Measurements from ENCODE around the gene PALM3.

DNA sequence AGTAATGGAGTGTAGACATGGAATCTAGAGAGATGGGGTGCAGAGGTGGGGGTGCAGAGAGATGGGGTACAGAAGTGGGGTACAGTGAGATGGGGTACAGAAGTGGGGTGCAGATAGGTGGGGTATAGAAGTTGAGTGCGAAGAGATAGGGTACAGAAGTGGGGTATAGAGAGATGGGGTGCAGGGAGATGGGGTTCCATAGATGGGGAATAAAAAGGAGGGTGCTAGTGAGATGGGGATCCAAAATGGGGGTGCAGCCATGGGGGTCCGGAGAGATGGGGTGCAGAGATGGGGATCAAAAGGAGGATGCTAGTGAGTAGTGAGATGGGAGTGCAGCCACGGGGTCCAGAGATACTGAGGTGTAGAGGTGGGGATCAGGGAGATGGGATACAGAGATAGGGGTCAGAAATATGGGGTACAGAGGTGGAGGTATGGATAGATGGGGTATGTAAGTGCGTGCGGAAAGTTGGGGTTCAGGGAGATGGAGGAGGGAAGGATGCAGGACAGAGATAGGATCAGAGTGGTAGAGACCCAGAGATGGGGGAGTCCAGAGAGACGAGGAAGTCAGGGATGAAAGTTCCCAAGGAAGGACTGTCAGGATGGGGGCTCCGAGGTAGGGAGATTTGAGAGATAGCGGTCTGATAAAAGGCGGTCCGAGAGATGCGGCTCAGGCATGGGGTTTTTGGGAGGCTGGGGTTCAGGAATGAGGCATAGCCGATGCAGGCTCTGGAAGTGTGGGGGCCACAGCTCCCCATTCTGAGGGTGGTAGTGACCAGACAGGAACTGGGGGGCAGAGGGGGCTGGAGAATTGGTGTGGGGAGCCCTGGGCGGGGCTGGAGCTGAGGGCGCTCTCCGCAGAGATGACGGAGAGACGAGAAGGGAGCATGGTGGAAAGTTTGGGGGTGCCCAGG lies 3.4 kb downstream of the PALM3 start:
- TF ChIP-seq POLR2AphosphoS5 (IDR thresholded peaks at IDR 0.05) (no peak), POLR2A (IDR thresholded peaks at IDR 0.05; ENCODE audit: low read depth) (no peak)
- TF ChIP-seq, protein P1, sequence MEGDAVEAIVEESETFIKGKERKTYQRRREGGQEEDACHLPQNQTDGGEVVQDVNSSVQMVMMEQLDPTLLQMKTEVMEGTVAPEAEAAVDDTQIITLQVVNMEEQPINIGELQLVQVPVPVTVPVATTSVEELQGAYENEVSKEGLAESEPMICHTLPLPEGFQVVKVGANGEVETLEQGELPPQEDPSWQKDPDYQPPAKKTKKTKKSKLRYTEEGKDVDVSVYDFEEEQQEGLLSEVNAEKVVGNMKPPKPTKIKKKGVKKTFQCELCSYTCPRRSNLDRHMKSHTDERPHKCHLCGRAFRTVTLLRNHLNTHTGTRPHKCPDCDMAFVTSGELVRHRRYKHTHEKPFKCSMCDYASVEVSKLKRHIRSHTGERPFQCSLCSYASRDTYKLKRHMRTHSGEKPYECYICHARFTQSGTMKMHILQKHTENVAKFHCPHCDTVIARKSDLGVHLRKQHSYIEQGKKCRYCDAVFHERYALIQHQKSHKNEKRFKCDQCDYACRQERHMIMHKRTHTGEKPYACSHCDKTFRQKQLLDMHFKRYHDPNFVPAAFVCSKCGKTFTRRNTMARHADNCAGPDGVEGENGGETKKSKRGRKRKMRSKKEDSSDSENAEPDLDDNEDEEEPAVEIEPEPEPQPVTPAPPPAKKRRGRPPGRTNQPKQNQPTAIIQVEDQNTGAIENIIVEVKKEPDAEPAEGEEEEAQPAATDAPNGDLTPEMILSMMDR (IDR thresholded peaks at IDR 0.05) = no peak
